K562 (cell line): ENCODE measurements around the gene DCTN5. TPM values are rescaled to one million over a fixed set of nuclear protein-coding genes. Genes with fewer than 3 reads are reported as not detected.

Source experiments
- CSDE1 ChIP-seq, 2 experiments: fragments of 450-650 bp; IDR thresholded peaks; 2 replicates each; pipeline ENCODE4 v1.6.1; 2016; ENCODE audit warnings: mild to moderate bottlenecking in 1 of 2
- EP400 ChIP-seq: fragments of 450-650 bp; IDR thresholded peaks from 2 replicates; pipeline ENCODE4 v1.6.1; 2017; ENCODE audit warnings: antibody characterized with exemption, mild to moderate bottlenecking, moderate library complexity
- HINFP ChIP-seq: fragments of 450-650 bp; conservative IDR thresholded peaks from 2 replicates; pipeline ENCODE4 v1.6.1; 2016; ENCODE audit warnings: missing genetic modification characterization, low read depth, mild to moderate bottlenecking, control low read depth, missing compliant biosample characterization
- IFI16 ChIP-seq: fragments of 250-450 bp; sonication (Bioruptor Pico); IDR thresholded peaks from 2 replicates; pipeline ENCODE4 v2.1.2; 2022; ENCODE audit warnings: mild to moderate bottlenecking, inconsistent platforms
- MGA ChIP-seq: fragments of 450-650 bp; IDR thresholded peaks from 2 replicates; pipeline ENCODE4 v1.6.1; 2016; ENCODE audit warnings: mild to moderate bottlenecking, moderate library complexity
- NELFE ChIP-seq: IDR thresholded peaks from 2 replicates; pipeline ENCODE4 v1.6.1; 2011; ENCODE audit warnings: mild to moderate bottlenecking; ENCODE audit not compliant: insufficient read depth, insufficient read length
- SETDB1 ChIP-seq: IDR thresholded peaks from one replicate; pipeline ENCODE4 v1.6.1; 2012; ENCODE audit warnings: low read length, control low read depth, inconsistent platforms
- ZC3H4 ChIP-seq: sonication (generic); formaldehyde crosslinking; IDR thresholded peaks from 2 replicates; pipeline ENCODE4 v1.9.0; 2021; ENCODE audit warnings: missing genetic modification reagents, borderline replicate concordance
- ZFP1 ChIP-seq: fragments of 450-650 bp; formaldehyde crosslinking; IDR thresholded peaks from 2 replicates; pipeline ENCODE4 v1.4.0; 2020; ENCODE audit warnings: mild to moderate bottlenecking, mixed read lengths
- polyA plus RNA-seq, 8 experiments: library from polyadenylated mRNA; depleted of rRNA in 4 of 8; stranded (reverse) in 5 of 8; unstranded in 3 of 8; fragments of >200 nt; fragmentation: Nextera tagmentation in 2 of 8; fragmentation: Illumina TruSeq in 1 of 8; extraction: Ambion mirVana in 2 of 8; extraction: Trizol in 1 of 8; gene quantifications; 2 replicates each; pipeline versions ENCODE4 v1.2.1 to v1.2.3, GENCODE V29; 2011 to 2014; ENCODE audit warnings: inconsistent platforms in 1 of 8, missing spikeins in 1 of 8
- total RNA-seq, 7 experiments: library from RNA; depleted of rRNA in 6 of 7; stranded (reverse); fragments of >200 nt in 6 of 7; fragmentation: Illumina TruSeq in 2 of 7; extraction: Trizol in 2 of 7; gene quantifications; 2 replicates each; pipeline versions ENCODE4 v1.2.1 to v1.2.3, GENCODE V29; 2011 to 2021; ENCODE audit warnings: low replicate concordance in 1 of 7
- TF ChIP-seq, protein P1 (sequence below): fragments of 450-650 bp; IDR thresholded peaks from 2 replicates; pipeline ENCODE4 v1.6.1; 2017; ENCODE audit warnings: antibody characterized with exemption
- TF ChIP-seq, protein P2 (sequence below): sonication (generic); formaldehyde crosslinking; IDR thresholded peaks from 2 replicates; pipeline ENCODE4 v1.8.0; 2022; ENCODE audit warnings: mild to moderate bottlenecking, missing genetic modification reagents

Gene DCTN5
- total and polyA plus RNA-seq, 9 of the 15 experiments (the other 6 are each of a cell fraction or from before 2014, with no cell fraction given), result 35.8 to 149 (median 75.9) TPM

DNA sequence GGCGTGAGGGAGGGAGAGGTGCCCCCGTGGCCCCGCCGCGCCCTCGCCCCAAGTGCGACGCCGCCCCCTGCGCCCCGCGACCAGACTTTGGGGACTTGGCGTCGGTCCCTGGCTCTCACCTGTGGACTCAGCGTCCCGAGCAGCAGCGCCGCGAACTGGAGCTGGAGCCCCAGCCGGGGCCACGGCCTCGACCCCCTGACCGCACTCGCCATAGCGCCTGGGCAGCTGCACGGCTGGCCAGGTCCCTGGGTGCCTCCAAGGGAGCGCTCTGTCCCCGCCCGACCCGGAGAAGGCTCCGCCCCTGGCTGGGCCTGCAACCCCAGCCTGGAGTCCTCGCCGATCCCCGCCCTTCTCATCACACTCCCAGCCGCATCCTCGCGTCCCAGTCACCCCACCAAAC lies 71.7 kb downstream of the DCTN5 start, which contains the start of gene ERN2 (continued):
- no peak for TF ChIP-seq MGA
- no peak for TF ChIP-seq ZC3H4 (CRISPR knock-in tag)
- no peak for TF ChIP-seq EP400
- TF ChIP-seq NELFE, result no peak
- no peak for TF ChIP-seq ZFP1 (CRISPR knock-in tag)
- no peak for TF ChIP-seq CSDE1 (IDR thresholded peaks at IDR 0.05)
- TF ChIP-seq, protein P1, sequence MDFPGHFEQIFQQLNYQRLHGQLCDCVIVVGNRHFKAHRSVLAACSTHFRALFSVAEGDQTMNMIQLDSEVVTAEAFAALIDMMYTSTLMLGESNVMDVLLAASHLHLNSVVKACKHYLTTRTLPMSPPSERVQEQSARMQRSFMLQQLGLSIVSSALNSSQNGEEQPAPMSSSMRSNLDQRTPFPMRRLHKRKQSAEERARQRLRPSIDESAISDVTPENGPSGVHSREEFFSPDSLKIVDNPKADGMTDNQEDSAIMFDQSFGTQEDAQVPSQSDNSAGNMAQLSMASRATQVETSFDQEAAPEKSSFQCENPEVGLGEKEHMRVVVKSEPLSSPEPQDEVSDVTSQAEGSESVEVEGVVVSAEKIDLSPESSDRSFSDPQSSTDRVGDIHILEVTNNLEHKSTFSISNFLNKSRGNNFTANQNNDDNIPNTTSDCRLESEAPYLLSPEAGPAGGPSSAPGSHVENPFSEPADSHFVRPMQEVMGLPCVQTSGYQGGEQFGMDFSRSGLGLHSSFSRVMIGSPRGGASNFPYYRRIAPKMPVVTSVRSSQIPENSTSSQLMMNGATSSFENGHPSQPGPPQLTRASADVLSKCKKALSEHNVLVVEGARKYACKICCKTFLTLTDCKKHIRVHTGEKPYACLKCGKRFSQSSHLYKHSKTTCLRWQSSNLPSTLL, result no peak
- no peak for TF ChIP-seq SETDB1
- no peak for TF ChIP-seq HINFP
- TF ChIP-seq, protein P2, sequence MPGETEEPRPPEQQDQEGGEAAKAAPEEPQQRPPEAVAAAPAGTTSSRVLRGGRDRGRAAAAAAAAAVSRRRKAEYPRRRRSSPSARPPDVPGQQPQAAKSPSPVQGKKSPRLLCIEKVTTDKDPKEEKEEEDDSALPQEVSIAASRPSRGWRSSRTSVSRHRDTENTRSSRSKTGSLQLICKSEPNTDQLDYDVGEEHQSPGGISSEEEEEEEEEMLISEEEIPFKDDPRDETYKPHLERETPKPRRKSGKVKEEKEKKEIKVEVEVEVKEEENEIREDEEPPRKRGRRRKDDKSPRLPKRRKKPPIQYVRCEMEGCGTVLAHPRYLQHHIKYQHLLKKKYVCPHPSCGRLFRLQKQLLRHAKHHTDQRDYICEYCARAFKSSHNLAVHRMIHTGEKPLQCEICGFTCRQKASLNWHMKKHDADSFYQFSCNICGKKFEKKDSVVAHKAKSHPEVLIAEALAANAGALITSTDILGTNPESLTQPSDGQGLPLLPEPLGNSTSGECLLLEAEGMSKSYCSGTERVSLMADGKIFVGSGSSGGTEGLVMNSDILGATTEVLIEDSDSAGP (CRISPR knock-in tag), result no peak
- TF ChIP-seq IFI16 (CRISPR knock-in tag), result no peak
